ENCODE measurements around the gene TP53I3.

Gene TP53I3

GRCh38 chr2:24040511-24040910, 44.1 kb downstream of the TP53I3 start:
- Histone ChIP-seq H3K4me3 (ENCODE audit: low read length, poor library complexity, severe bottlenecking) (no peak overlapping the region), H3K79me2 (ENCODE audit: insufficient read depth, low read length) (peaks cover 9% of the 10 kb centered on the region; the same call in 1 of the 2 replicates)

GRCh38 chr2:24038786-24039499, 45.7 kb downstream of the TP53I3 start:
- H2AFZ ChIP-seq (ENCODE audit: low read length) = no peak overlapping the region
- no peaks in the 10 kb centered on the region for H3K27me3 ChIP-seq (ENCODE audit: insufficient read depth, low read length, poor library complexity, severe bottlenecking)
- no peaks in the 10 kb centered on the region for H3K4me1 ChIP-seq (ENCODE audit: insufficient read depth, low read length, poor library complexity, severe bottlenecking)
- H3K79me2 ChIP-seq (ENCODE audit: insufficient read depth, low read length) = 0 out of 2 replicates have a peak, but pooled peaks cover 3% of the 10 kb centered on the region
- no peaks in the 10 kb centered on the region for H3K9me3 ChIP-seq (ENCODE audit: insufficient read depth, low read depth, low read length)
- H3F3A ChIP-seq (ENCODE audit: low read depth) = no peaks in the 10 kb centered on the region
- H3K36me3 ChIP-seq (ENCODE audit: insufficient read depth, low read length) = peaks cover 15% of the 10 kb centered on the region; the same call in 1 of the 2 replicates
- H3K4me2 ChIP-seq (ENCODE audit: low read depth, low read length, poor library complexity, severe bottlenecking) = no peak overlapping the region
- TF ChIP-seq EZH2phosphoT487 (IDR thresholded peaks at IDR 0.05; ENCODE audit: borderline replicate concordance) (no peak), CTCF (conservative IDR thresholded peaks at IDR 0.05; ENCODE audit: low read length) (no peak)
- no peaks in the 10 kb centered on the region for H3K9me2 ChIP-seq (replicated peaks; ENCODE audit: low read depth, low read length)
- no peak overlapping the region for H3K9ac ChIP-seq (ENCODE audit: low read depth, low read length, poor library complexity, severe bottlenecking)
- no peaks in the 10 kb centered on the region for H4K20me1 ChIP-seq (ENCODE audit: insufficient read depth, low read length, poor library complexity, severe bottlenecking)
- no peak overlapping the region for H3K4me3 ChIP-seq (ENCODE audit: low read length, poor library complexity, severe bottlenecking)

More at GRCh38 chr2:24040511-24040910, 44.1 kb downstream of the TP53I3 start:
- no peaks in the 10 kb centered on the region for H3K9me3 ChIP-seq (ENCODE audit: insufficient read depth, low read depth, low read length)
- H4K20me1 ChIP-seq (ENCODE audit: insufficient read depth, low read length, poor library complexity, severe bottlenecking) = no peaks in the 10 kb centered on the region
- no peak for TF ChIP-seq EZH2phosphoT487 (IDR thresholded peaks at IDR 0.05; ENCODE audit: borderline replicate concordance)
- no peak for TF ChIP-seq CTCF (conservative IDR thresholded peaks at IDR 0.05; ENCODE audit: low read length)
- H3F3A ChIP-seq (ENCODE audit: low read depth) = no peaks in the 10 kb centered on the region
- H2AFZ ChIP-seq (ENCODE audit: low read length) = no peak overlapping the region
- H3K27me3 ChIP-seq (ENCODE audit: insufficient read depth, low read length, poor library complexity, severe bottlenecking) = no peaks in the 10 kb centered on the region
- H3K4me1 ChIP-seq (ENCODE audit: insufficient read depth, low read length, poor library complexity, severe bottlenecking) = peaks cover under 1% of the 10 kb centered on the region
- H3K4me2 ChIP-seq (ENCODE audit: low read depth, low read length, poor library complexity, severe bottlenecking) = no peak overlapping the region
- H3K9me2 ChIP-seq (replicated peaks; ENCODE audit: low read depth, low read length) = no peaks in the 10 kb centered on the region
- no peak overlapping the region for H3K9ac ChIP-seq (ENCODE audit: low read depth, low read length, poor library complexity, severe bottlenecking)
- peaks cover 15% of the 10 kb centered on the region; the same call in 1 of the 2 replicates for H3K36me3 ChIP-seq (ENCODE audit: insufficient read depth, low read length)

All from Loucy (cell line).